ENCODE measurements around the gene CD99L2.
"Not testable (repeated sequence)": the region's sequence is repeated elsewhere in the genome, so short reads cannot be mapped to it uniquely, and the experiment has no call there.

CD99L2 gene

GRCh38 chrX:150849996-150850720 lies 48.3 kb downstream of the CD99L2 start:
- no peak for DNase-seq

- no peak for DNase-seq
These were observed 49.0 kb downstream of the CD99L2 start for GRCh38 chrX:150849486-150849885.

DNA sequence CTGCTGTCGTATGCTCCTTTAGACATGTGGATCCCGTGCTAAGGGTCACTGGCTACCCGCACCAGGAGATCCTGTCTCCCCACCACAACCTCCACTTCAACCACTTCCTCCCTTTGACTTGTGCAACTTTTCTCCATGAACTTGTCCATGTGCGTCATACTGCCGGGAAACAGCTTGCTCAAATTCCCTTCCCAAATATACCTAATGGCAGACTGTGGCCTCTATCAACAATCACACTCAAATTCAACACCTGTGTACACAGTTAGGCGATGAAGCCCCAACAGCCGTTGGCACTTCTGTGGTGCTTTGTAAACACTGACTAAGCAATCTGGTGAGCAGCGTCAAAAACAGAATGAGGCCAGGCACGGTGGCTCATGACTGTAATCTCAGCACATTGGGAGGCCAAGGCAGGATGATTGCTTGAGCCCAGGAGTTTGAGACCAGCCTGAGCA lies 49.5 kb downstream of the CD99L2 start:
- DNase-seq: no peak

GRCh38 chrX:150847088-150847487 lies 51.4 kb downstream of the CD99L2 start:
- no peak for DNase-seq

GRCh38 chrX:150846130-150846529 lies 52.3 kb downstream of the CD99L2 start:
- no peak for DNase-seq

DNA sequence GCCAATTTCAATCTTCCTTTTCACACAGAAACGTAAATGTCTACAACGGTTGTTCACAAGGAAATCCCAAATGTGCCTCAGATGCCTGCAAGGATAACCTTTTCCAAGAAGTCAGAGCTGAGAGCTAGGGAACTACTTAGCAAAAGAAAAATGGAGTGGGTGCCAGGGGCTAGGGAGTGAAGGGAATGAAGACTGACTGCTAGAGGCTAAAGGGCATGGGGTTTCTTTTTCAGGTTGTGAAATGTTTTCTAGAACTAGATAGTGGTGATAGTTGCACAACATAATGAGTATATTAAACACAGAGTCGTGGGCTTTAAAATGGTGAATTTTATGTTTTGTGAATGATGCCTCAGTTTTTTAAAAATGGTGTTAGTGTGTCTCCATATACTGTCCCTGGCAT lies 53.4 kb downstream of the CD99L2 start:
- no peak for DNase-seq

- DNase-seq: no peak
These were observed 54.5 kb downstream of the CD99L2 start for GRCh38 chrX:150844016-150844415.

- DNase-seq: no peak
These were observed 56.2 kb downstream of the CD99L2 start for GRCh38 chrX:150842198-150842685.

- no peak for DNase-seq
These were observed 56.8 kb downstream of the CD99L2 start for GRCh38 chrX:150841456-150842197.

DNA sequence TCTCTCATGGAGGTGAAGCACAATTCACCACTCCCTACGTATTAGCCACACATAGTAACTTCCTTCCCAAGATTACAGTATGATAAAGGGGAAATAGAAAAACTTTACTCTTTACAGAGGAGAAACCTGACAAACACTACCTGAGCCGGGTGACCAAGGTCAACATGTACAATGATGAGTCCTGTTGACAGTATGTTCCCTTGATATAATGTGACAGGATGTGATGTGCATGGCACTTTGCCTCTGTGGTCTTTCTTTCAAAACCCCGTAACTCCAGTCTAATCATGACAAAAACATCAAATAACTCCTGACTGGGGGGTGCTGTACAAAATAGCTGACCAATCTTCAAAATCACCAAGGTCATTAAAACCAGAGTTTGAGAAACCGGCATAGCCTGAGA lies 60.6 kb downstream of the CD99L2 start:
- DNase-seq: no peak

GRCh38 chrX:150834695-150835094 lies 63.8 kb downstream of the CD99L2 start:
- no peak for DNase-seq

DNA sequence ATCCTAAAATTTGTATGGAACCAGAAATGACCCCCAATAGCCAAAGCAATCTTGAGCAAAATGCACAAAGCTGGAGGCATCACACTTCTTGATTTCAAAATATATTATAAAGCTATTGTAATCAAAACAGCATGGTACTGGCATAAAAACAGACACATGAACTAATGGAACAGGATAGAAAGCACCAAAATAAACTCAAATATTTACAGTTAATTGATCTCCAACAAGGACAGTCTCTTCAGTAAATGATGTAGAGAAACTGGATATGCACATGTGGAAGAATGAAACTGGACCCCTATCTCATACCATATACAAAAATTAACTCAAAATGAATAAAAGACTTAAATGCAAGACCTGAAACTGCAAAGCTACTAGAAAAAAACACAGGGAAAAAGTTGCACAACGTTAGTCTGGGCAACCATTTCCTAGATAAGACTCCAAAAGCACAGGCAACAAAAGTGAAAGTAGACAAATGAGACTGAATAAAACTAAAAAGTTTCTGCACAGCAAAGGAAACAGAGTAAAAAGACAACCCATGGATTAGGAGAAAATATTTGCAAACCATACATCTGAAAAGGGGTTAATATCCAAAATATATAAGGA lies 64.9 kb downstream of the CD99L2 start:
- no peak for DNase-seq

DNA sequence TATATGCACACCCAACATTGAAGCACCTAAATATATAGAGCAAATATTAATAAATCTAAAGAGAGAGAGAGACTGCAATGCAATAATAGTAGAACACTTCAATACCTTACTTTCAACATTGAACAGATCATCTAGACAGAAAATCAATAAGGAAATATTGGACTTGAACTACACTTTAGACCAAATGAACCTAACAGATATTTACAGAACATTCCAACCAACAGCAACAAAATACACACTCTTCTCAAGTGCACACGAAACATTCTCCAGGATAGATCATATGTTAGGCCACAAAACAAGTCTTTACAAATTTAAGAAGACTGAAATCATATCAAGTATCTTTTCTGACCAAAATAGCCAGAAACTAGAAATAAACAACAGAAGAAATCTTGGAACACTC lies 66.6 kb downstream of the CD99L2 start:
- DNase-seq: no peak

- DNase-seq: no peak
These were observed 69.7 kb downstream of the CD99L2 start for GRCh38 chrX:150828785-150829184.

GRCh38 chrX:150824352-150824751 lies 74.1 kb downstream of the CD99L2 start:
- DNase-seq: not testable (repeated sequence)

DNA sequence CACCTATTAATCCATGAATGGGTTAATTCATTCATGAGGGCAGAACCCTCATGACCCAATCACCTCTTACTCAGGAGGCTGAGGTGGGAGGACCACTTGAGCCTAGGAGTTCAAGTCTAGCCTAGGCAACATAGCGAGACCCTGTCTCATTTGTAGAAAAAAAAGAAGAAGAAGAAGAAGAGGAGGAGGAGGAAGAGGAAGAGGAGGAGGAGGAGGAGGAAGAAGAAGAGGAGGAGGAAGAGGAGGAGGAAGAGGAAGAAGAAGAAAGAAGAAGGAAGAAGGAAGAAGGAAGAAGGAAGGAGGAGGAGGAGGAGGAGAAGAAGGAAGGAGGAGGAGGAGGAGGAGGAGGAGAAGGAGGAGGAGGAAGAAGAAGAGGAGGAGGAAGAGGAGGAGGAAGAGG lies 74.6 kb downstream of the CD99L2 start:
- not testable (repeated sequence) for DNase-seq

- no peak for DNase-seq
These were observed 76.5 kb downstream of the CD99L2 start for GRCh38 chrX:150821971-150822370.

GRCh38 chrX:150813922-150814321 lies 84.5 kb downstream of the CD99L2 start:
- no peak for DNase-seq

GRCh38 chrX:150806827-150807226 lies 91.6 kb downstream of the CD99L2 start:
- no peak for DNase-seq

GRCh38 chrX:150805736-150806135 lies 92.7 kb downstream of the CD99L2 start:
- DNase-seq: no peak

- DNase-seq: no peak
These were observed 105.4 kb downstream of the CD99L2 start for GRCh38 chrX:150792949-150793527.

- DNase-seq: no peak
These were observed 108.4 kb downstream of the CD99L2 start for GRCh38 chrX:150790021-150790420.

- no peak for DNase-seq
These were observed 116.8 kb downstream of the CD99L2 start for GRCh38 chrX:150781677-150782076.

Data from midbrain (tissue), 1 donor.